ENCODE data around the gene NUPR1.
"Not testable (repeated sequence)": the region's sequence is repeated elsewhere in the genome, so short reads cannot be mapped to it uniquely, and the experiment has no call there.

The NUPR1 gene

GRCh38 chr16:28504707-28505404 is 33.9 kb downstream of the NUPR1 start:
- Histone ChIP-seq H3K36me3 (ENCODE audit: control insufficient read depth, insufficient read depth, low read length) (no peaks in the 10 kb centered on the region), H3K27ac (ENCODE audit: low read depth, low read length, severe bottlenecking) (no peak overlapping the region), H3K9me3 (ENCODE audit: control insufficient read depth, low read length) (no peaks in the 10 kb centered on the region), H3K4me1 (ENCODE audit: control insufficient read depth, insufficient read depth, low read length, poor library complexity, severe bottlenecking) (no peaks in the 10 kb centered on the region), H3K4me3 (ENCODE audit: extremely low read depth, insufficient read depth, low read length, poor library complexity, severe bottlenecking) (no peak overlapping the region)
- WGBS, 2 experiments (ENCODE audit: insufficient coverage in 2 of 2) = 84 to 88% methylated on average over 7 of the region's 8 CpGs

- no peak overlapping the region for H3K4me3 ChIP-seq (ENCODE audit: extremely low read depth, insufficient read depth, low read length, poor library complexity, severe bottlenecking)
- no peak overlapping the region for H3K27ac ChIP-seq (ENCODE audit: low read depth, low read length, severe bottlenecking)
- no peaks in the 10 kb centered on the region for H3K36me3 ChIP-seq (ENCODE audit: control insufficient read depth, insufficient read depth, low read length)
- H3K4me1 ChIP-seq (ENCODE audit: control insufficient read depth, insufficient read depth, low read length, poor library complexity, severe bottlenecking) = no peaks in the 10 kb centered on the region
- H3K9me3 ChIP-seq (ENCODE audit: control insufficient read depth, low read length) = no peaks in the 10 kb centered on the region
- WGBS, 2 experiments (ENCODE audit: insufficient coverage in 2 of 2) = 79 to 83% methylated on average over 5 to 9 of the region's 15 CpGs
Observed at GRCh38 chr16:28503470-28504259, 35.1 kb downstream of the NUPR1 start.

- Histone ChIP-seq H3K4me3 (ENCODE audit: extremely low read depth, insufficient read depth, low read length, poor library complexity, severe bottlenecking) (no peak overlapping the region), H3K27ac (ENCODE audit: low read depth, low read length, severe bottlenecking) (no peak overlapping the region), H3K4me1 (ENCODE audit: control insufficient read depth, insufficient read depth, low read length, poor library complexity, severe bottlenecking) (no peaks in the 10 kb centered on the region), H3K36me3 (ENCODE audit: control insufficient read depth, insufficient read depth, low read length) (no peaks in the 10 kb centered on the region), H3K9me3 (ENCODE audit: control insufficient read depth, low read length) (no peaks in the 10 kb centered on the region)
- WGBS, 2 experiments (ENCODE audit: insufficient coverage in 2 of 2) = 71 to 81% methylated on average over 2 of the region's 2 CpGs
Observed at GRCh38 chr16:28502290-28502689, 36.5 kb downstream of the NUPR1 start.

GRCh38 chr16:28501258-28502232 is 37.2 kb downstream of the NUPR1 start:
- H3K27ac ChIP-seq (ENCODE audit: low read depth, low read length, severe bottlenecking) = no peak overlapping the region
- no peaks in the 10 kb centered on the region for H3K9me3 ChIP-seq (ENCODE audit: control insufficient read depth, low read length)
- H3K4me3 ChIP-seq (ENCODE audit: extremely low read depth, insufficient read depth, low read length, poor library complexity, severe bottlenecking) = no peak overlapping the region
- WGBS, 2 experiments (ENCODE audit: insufficient coverage in 2 of 2) = 80 to 85% methylated on average over 9 to 15 of the region's 19 CpGs
- no peaks in the 10 kb centered on the region for H3K4me1 ChIP-seq (ENCODE audit: control insufficient read depth, insufficient read depth, low read length, poor library complexity, severe bottlenecking)
- no peaks in the 10 kb centered on the region for H3K36me3 ChIP-seq (ENCODE audit: control insufficient read depth, insufficient read depth, low read length)

- not testable (repeated sequence) for H3K9me3 ChIP-seq (ENCODE audit: control insufficient read depth, low read length); H3K4me1 ChIP-seq (ENCODE audit: control insufficient read depth, insufficient read depth, low read length, poor library complexity, severe bottlenecking); H3K36me3 ChIP-seq (ENCODE audit: control insufficient read depth, insufficient read depth, low read length); H3K27ac ChIP-seq (ENCODE audit: low read depth, low read length, severe bottlenecking); H3K4me3 ChIP-seq (ENCODE audit: extremely low read depth, insufficient read depth, low read length, poor library complexity, severe bottlenecking)
- WGBS, 2 experiments (ENCODE audit: insufficient coverage in 2 of 2) = 84 to 91% methylated on average over 11 to 16 of the region's 18 CpGs
Observed at GRCh38 chr16:28500476-28501180, 38.1 kb downstream of the NUPR1 start.

GRCh38 chr16:28499854-28500253 is 38.9 kb downstream of the NUPR1 start:
- Histone ChIP-seq H3K4me3 (ENCODE audit: extremely low read depth, insufficient read depth, low read length, poor library complexity, severe bottlenecking) (no peak overlapping the region), H3K36me3 (ENCODE audit: control insufficient read depth, insufficient read depth, low read length) (no peaks in the 10 kb centered on the region), H3K9me3 (ENCODE audit: control insufficient read depth, low read length) (no peaks in the 10 kb centered on the region), H3K27ac (ENCODE audit: low read depth, low read length, severe bottlenecking) (no peak overlapping the region), H3K4me1 (ENCODE audit: control insufficient read depth, insufficient read depth, low read length, poor library complexity, severe bottlenecking) (no peaks in the 10 kb centered on the region)
- 81 to 88% methylated on average over 8 to 9 of the region's 10 CpGs for WGBS, 2 experiments (ENCODE audit: insufficient coverage in 2 of 2)

- Histone ChIP-seq H3K9me3 (ENCODE audit: control insufficient read depth, low read length) (no peaks in the 10 kb centered on the region), H3K4me1 (ENCODE audit: control insufficient read depth, insufficient read depth, low read length, poor library complexity, severe bottlenecking) (no peaks in the 10 kb centered on the region), H3K36me3 (ENCODE audit: control insufficient read depth, insufficient read depth, low read length) (no peaks in the 10 kb centered on the region), H3K27ac (ENCODE audit: low read depth, low read length, severe bottlenecking) (no peak overlapping the region), H3K4me3 (ENCODE audit: extremely low read depth, insufficient read depth, low read length, poor library complexity, severe bottlenecking) (no peak overlapping the region)
- WGBS, 2 experiments (ENCODE audit: insufficient coverage in 2 of 2) = 79 to 86% methylated on average over 12 of the region's 15 CpGs
Observed at GRCh38 chr16:28498666-28499381, 40.0 kb downstream of the NUPR1 start.

- Histone ChIP-seq H3K36me3 (ENCODE audit: control insufficient read depth, insufficient read depth, low read length) (no peaks in the 10 kb centered on the region), H3K4me1 (ENCODE audit: control insufficient read depth, insufficient read depth, low read length, poor library complexity, severe bottlenecking) (no peaks in the 10 kb centered on the region), H3K4me3 (ENCODE audit: extremely low read depth, insufficient read depth, low read length, poor library complexity, severe bottlenecking) (no peak overlapping the region), H3K9me3 (ENCODE audit: control insufficient read depth, low read length) (no peaks in the 10 kb centered on the region), H3K27ac (ENCODE audit: low read depth, low read length, severe bottlenecking) (no peak overlapping the region)
- WGBS, 2 experiments (ENCODE audit: insufficient coverage in 2 of 2) = 87 to 90% methylated on average over 32 to 33 of the region's 33 CpGs
Observed at GRCh38 chr16:28497861-28498599, 40.7 kb downstream of the NUPR1 start.

- no peak overlapping the region for H3K27ac ChIP-seq (ENCODE audit: low read depth, low read length, severe bottlenecking)
- no peaks in the 10 kb centered on the region for H3K4me1 ChIP-seq (ENCODE audit: control insufficient read depth, insufficient read depth, low read length, poor library complexity, severe bottlenecking)
- 96 to 97% methylated on average over 9 of the region's 9 CpGs for WGBS, 2 experiments (ENCODE audit: insufficient coverage in 2 of 2)
- H3K36me3 ChIP-seq (ENCODE audit: control insufficient read depth, insufficient read depth, low read length) = no peaks in the 10 kb centered on the region
- no peak overlapping the region for H3K4me3 ChIP-seq (ENCODE audit: extremely low read depth, insufficient read depth, low read length, poor library complexity, severe bottlenecking)
- no peaks in the 10 kb centered on the region for H3K9me3 ChIP-seq (ENCODE audit: control insufficient read depth, low read length)
Observed at GRCh38 chr16:28497386-28497785, 41.4 kb downstream of the NUPR1 start.
